ENCODE results near the gene SDCBP2.

The SDCBP2 gene

DNA sequence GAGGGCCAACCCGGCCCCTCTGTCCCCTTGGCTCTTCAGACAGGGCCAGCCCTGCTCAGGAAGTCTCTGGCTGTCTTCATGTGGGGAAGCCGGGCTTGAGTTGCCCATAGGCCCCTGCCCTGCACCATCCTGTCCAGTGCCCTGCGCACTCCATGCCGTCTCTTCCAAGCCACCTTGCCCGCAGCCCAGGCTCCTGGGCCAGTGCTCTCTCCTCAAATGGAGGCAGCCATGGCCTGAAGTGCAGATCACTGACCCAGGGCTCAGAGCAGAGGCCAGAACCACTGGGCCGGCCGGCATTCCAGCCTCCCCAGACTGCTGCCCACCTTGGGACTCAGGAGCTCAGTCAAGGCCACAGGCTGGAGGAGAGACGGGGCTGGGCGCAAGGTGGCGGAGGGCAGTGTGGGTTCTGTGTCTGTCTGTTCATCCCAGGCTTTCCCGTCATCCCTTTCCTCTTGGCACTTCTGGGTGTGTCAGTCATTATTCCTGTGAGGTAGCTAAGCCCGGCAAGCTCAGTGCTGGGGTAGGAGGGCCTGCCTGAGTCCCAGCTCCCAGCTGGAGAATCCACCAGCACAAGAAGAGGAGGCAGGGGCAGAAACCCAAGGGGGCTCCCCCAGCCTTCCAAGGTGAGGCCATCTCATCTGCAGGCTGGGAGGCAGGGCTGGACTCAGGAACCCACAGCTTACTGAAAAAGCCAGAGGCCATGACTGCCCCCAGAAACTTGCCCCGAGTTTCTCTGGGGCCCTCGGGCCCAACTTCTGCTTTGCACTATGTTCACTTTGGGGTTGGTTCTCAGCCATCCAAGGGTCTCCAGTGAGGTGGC is 22.4 kb downstream of the SDCBP2 start:
- Histone ChIP-seq H3K4me1 (ENCODE audit: control insufficient read depth, insufficient read depth, low read length, poor library complexity, severe bottlenecking) (no peaks in the 10 kb centered on the region), H3K9me3 (ENCODE audit: control insufficient read depth, low read length) (no peaks in the 10 kb centered on the region), H3K36me3 (ENCODE audit: control insufficient read depth, insufficient read depth, low read length) (peaks cover 9% of the 10 kb centered on the region), H3K4me3 (ENCODE audit: insufficient read depth, low read depth, low read length, poor library complexity, severe bottlenecking) (no peak overlapping the region), H3K27ac (ENCODE audit: insufficient read depth, low read length, poor library complexity, severe bottlenecking) (no peak overlapping the region), H3K27me3 (replicated peaks; ENCODE audit: control insufficient read depth, insufficient read depth, low read length, poor library complexity, severe bottlenecking) (no peaks in the 10 kb centered on the region)
- DNase-seq = no peak

GRCh38 chr20:1305712-1306111 is 23.2 kb downstream of the SDCBP2 start:
- DNase-seq = no peak
- H3K27me3 ChIP-seq (replicated peaks; ENCODE audit: control insufficient read depth, insufficient read depth, low read length, poor library complexity, severe bottlenecking) = no peaks in the 10 kb centered on the region
- H3K9me3 ChIP-seq (ENCODE audit: control insufficient read depth, low read length) = no peaks in the 10 kb centered on the region
- H3K4me1 ChIP-seq (ENCODE audit: control insufficient read depth, insufficient read depth, low read length, poor library complexity, severe bottlenecking) = peaks cover 7% of the 10 kb centered on the region
- H3K4me3 ChIP-seq (ENCODE audit: insufficient read depth, low read depth, low read length, poor library complexity, severe bottlenecking) = no peak overlapping the region
- no peak overlapping the region for H3K27ac ChIP-seq (ENCODE audit: insufficient read depth, low read length, poor library complexity, severe bottlenecking)
- H3K36me3 ChIP-seq (ENCODE audit: control insufficient read depth, insufficient read depth, low read length) = peaks cover 9% of the 10 kb centered on the region

DNA sequence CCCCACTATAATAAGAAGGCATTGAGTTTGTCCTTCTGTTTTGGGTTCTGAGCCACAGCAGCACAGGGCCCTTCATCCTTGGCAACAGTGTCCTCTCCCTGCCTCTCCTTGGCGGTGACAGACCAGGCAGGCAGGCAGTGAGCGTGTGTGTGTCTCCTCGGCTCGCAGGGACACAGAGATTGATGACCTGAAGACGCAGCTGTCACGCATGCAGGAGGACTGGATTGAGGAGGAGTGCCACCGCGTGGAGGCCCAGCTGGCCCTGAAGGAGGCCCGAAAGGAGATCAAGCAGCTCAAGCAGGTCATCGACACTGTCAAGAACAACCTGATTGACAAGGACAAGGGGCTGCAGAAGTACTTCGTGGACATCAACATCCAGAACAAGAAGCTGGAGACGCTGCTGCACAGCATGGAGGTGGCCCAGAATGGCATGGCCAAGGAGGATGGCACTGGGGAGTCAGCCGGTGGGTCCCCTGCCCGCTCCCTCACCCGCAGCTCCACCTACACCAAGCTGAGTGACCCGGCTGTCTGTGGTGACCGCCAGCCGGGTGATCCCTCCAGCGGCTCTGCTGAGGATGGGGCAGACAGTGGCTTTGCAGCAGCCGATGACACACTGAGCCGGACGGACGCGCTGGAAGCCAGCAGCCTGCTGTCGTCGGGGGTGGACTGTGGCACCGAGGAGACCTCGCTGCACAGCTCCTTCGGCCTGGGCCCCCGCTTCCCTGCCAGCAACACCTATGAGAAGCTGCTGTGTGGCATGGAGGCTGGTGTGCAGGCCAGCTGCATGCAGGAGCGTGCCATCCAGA is 24.0 kb downstream of the SDCBP2 start:
- H3K27me3 ChIP-seq (replicated peaks; ENCODE audit: control insufficient read depth, insufficient read depth, low read length, poor library complexity, severe bottlenecking) = no peaks in the 10 kb centered on the region
- no peak overlapping the region for H3K4me3 ChIP-seq (ENCODE audit: insufficient read depth, low read depth, low read length, poor library complexity, severe bottlenecking)
- peaks cover 9% of the 10 kb centered on the region for H3K36me3 ChIP-seq (ENCODE audit: control insufficient read depth, insufficient read depth, low read length)
- no peak for DNase-seq
- no peaks in the 10 kb centered on the region for H3K9me3 ChIP-seq (ENCODE audit: control insufficient read depth, low read length)
- no peak overlapping the region for H3K27ac ChIP-seq (ENCODE audit: insufficient read depth, low read length, poor library complexity, severe bottlenecking)
- peaks cover 15% of the 10 kb centered on the region for H3K4me1 ChIP-seq (ENCODE audit: control insufficient read depth, insufficient read depth, low read length, poor library complexity, severe bottlenecking)

DNA sequence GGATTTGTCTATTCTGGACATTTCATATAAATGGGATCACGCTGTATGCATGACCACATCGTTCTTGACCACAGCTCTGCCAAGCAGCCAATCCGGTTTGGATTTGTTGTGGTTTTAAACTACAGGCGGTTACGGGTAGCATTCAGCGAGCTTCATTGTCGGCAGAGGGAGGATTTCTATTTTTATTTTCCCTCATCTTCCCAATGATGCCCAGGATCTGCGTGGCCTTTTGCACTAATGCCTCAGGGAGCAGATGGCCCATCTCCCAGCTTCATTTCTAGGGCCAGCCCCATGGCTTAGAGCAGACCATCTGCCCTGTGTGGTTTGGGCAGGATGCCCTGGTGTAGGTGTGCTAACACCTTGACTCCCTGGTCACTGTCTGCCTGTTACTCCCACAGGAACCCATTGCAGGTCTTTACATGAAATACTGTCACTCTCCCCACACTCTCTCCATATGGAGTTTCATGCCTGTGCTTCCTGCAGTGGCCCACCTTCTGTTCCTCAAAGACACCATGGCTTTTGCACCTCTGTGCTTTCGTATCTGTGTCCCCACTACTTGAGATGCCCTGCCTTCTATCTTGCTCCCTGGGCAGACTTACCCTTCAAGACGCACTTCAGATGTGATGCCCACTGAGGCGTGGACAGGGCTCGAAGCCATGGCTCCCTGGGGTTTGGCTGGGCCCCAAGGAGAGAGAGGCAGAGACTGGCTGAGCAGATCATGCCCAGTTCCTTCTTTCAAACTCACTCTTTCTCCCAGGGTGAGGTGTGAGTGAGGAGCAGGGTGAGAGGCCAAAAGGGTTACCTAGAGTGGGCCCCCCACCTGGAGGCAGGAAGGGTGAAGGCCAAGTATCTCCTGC is 26.0 kb downstream of the SDCBP2 start:
- no peaks in the 10 kb centered on the region for H3K27me3 ChIP-seq (replicated peaks; ENCODE audit: control insufficient read depth, insufficient read depth, low read length, poor library complexity, severe bottlenecking)
- no peak overlapping the region for H3K4me3 ChIP-seq (ENCODE audit: insufficient read depth, low read depth, low read length, poor library complexity, severe bottlenecking)
- peaks cover 9% of the 10 kb centered on the region for H3K36me3 ChIP-seq (ENCODE audit: control insufficient read depth, insufficient read depth, low read length)
- peaks cover 16% of the 10 kb centered on the region for H3K4me1 ChIP-seq (ENCODE audit: control insufficient read depth, insufficient read depth, low read length, poor library complexity, severe bottlenecking)
- no peak overlapping the region for H3K27ac ChIP-seq (ENCODE audit: insufficient read depth, low read length, poor library complexity, severe bottlenecking)
- H3K9me3 ChIP-seq (ENCODE audit: control insufficient read depth, low read length) = no peaks in the 10 kb centered on the region
- DNase-seq = no peak

DNA sequence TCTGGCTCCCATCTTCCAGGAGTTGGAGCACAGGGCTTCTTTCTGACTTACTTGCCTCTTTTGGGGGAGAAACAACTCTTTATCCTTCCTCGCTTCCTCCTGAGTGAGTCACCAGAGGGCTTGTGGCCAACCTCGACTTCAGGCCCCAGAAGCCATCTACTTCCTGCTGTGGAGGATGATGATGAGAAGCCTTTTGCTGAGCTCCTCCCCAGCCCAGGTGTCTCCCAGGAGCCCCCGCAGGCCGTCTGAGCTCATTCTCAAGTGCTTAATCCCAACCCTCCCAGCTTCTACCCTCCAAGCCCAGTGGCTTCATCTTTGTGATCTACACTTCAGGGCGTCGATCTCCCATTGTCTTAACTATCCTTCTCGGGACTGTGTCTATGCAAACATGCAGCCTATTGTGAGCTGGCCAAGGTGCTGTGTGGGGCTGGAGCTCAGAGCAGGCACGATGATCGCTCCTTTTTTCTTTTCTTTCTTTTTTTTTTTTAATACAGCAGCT is 27.9 kb downstream of the SDCBP2 start:
- Histone ChIP-seq H3K4me3 (ENCODE audit: insufficient read depth, low read depth, low read length, poor library complexity, severe bottlenecking) (no peak overlapping the region), H3K36me3 (ENCODE audit: control insufficient read depth, insufficient read depth, low read length) (peaks cover 9% of the 10 kb centered on the region), H3K27me3 (replicated peaks; ENCODE audit: control insufficient read depth, insufficient read depth, low read length, poor library complexity, severe bottlenecking) (no peaks in the 10 kb centered on the region), H3K4me1 (ENCODE audit: control insufficient read depth, insufficient read depth, low read length, poor library complexity, severe bottlenecking) (peaks cover 16% of the 10 kb centered on the region), H3K9me3 (ENCODE audit: control insufficient read depth, low read length) (no peaks in the 10 kb centered on the region), H3K27ac (ENCODE audit: insufficient read depth, low read length, poor library complexity, severe bottlenecking) (no peak overlapping the region)
- DNase-seq = no peak

DNA sequence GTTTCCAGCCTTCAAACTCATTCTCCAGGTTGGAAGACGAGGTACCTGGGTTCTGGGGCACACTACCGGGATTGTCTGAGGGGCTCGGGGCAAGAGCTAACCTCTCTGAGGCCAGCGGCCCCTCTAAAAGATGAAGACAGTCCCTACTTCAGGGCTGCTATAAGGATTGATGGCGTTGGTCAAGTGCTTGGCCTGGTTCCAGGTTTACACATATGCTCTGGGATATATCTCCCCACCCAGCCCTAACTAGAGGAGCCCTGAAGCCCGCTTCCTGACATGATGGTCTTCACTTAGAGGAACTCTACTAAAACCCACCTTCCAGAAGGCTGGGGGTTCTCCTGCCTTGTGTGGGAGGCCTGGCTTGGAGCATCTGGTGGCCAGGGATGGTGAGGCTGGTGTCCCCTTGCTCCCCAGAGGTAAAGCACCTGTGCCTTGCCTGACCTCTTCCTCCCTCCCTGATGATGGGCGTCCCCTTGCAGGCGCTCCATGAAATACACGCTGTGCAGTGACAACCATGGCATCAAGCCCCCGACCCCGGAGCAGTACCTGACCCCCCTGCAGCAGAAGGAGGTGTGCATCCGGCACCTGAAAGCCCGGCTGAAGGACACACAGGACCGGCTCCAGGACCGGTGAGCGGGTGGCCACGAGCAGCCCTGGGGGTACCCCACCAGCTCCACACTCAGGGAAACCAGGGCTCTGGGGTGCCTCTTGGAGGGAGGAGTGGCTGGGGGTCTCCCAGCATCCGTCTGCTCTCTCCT is 28.7 kb downstream of the SDCBP2 start:
- Histone ChIP-seq H3K9me3 (ENCODE audit: control insufficient read depth, low read length) (no peaks in the 10 kb centered on the region), H3K27ac (ENCODE audit: insufficient read depth, low read length, poor library complexity, severe bottlenecking) (no peak overlapping the region), H3K27me3 (replicated peaks; ENCODE audit: control insufficient read depth, insufficient read depth, low read length, poor library complexity, severe bottlenecking) (no peaks in the 10 kb centered on the region), H3K36me3 (ENCODE audit: control insufficient read depth, insufficient read depth, low read length) (peaks cover 7% of the 10 kb centered on the region), H3K4me3 (ENCODE audit: insufficient read depth, low read depth, low read length, poor library complexity, severe bottlenecking) (no peak overlapping the region), H3K4me1 (ENCODE audit: control insufficient read depth, insufficient read depth, low read length, poor library complexity, severe bottlenecking) (peaks cover 16% of the 10 kb centered on the region)
- no peak for DNase-seq

DNA sequence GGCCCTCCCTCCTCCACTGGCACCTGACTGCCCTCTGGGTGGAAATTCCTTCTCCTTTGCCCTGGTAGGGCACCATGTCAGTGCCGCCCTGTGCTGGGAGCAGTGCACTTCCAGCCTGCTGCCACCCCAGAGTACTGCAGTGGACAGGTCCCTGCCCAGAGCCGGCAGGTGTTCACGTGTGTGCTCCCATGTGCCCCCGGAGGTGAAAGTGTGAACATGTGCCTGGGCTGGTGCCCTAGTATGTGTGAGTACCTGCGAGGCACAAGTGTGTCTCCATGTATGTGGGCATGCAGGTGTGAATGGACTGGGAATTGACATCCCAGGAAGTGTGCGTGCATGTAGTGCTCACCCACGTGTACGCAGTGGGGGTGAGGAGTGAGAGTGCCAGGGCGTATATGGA is 29.4 kb downstream of the SDCBP2 start:
- Histone ChIP-seq H3K36me3 (ENCODE audit: control insufficient read depth, insufficient read depth, low read length) (peaks cover 3% of the 10 kb centered on the region), H3K4me1 (ENCODE audit: control insufficient read depth, insufficient read depth, low read length, poor library complexity, severe bottlenecking) (peaks cover 16% of the 10 kb centered on the region), H3K27me3 (replicated peaks; ENCODE audit: control insufficient read depth, insufficient read depth, low read length, poor library complexity, severe bottlenecking) (no peaks in the 10 kb centered on the region), H3K27ac (ENCODE audit: insufficient read depth, low read length, poor library complexity, severe bottlenecking) (no peak overlapping the region), H3K4me3 (ENCODE audit: insufficient read depth, low read depth, low read length, poor library complexity, severe bottlenecking) (no peak overlapping the region), H3K9me3 (ENCODE audit: control insufficient read depth, low read length) (no peaks in the 10 kb centered on the region)
- DNase-seq = no peak

- H3K27ac ChIP-seq (ENCODE audit: insufficient read depth, low read length, poor library complexity, severe bottlenecking) = no peak overlapping the region
- no peaks in the 10 kb centered on the region for H3K36me3 ChIP-seq (ENCODE audit: control insufficient read depth, insufficient read depth, low read length)
- H3K27me3 ChIP-seq (replicated peaks; ENCODE audit: control insufficient read depth, insufficient read depth, low read length, poor library complexity, severe bottlenecking) = no peaks in the 10 kb centered on the region
- no peaks in the 10 kb centered on the region for H3K9me3 ChIP-seq (ENCODE audit: control insufficient read depth, low read length)
- no peak overlapping the region for H3K4me3 ChIP-seq (ENCODE audit: insufficient read depth, low read depth, low read length, poor library complexity, severe bottlenecking)
- DNase-seq = no peak
- peaks cover 16% of the 10 kb centered on the region for H3K4me1 ChIP-seq (ENCODE audit: control insufficient read depth, insufficient read depth, low read length, poor library complexity, severe bottlenecking)
Measured at GRCh38 chr20:1298888-1299511, 29.9 kb downstream of the SDCBP2 start.

GRCh38 chr20:1298166-1298565 is 30.8 kb downstream of the SDCBP2 start:
- peaks cover 16% of the 10 kb centered on the region for H3K4me1 ChIP-seq (ENCODE audit: control insufficient read depth, insufficient read depth, low read length, poor library complexity, severe bottlenecking)
- H3K4me3 ChIP-seq (ENCODE audit: insufficient read depth, low read depth, low read length, poor library complexity, severe bottlenecking) = no peak overlapping the region
- no peaks in the 10 kb centered on the region for H3K9me3 ChIP-seq (ENCODE audit: control insufficient read depth, low read length)
- no peaks in the 10 kb centered on the region for H3K36me3 ChIP-seq (ENCODE audit: control insufficient read depth, insufficient read depth, low read length)
- no peak overlapping the region for H3K27ac ChIP-seq (ENCODE audit: insufficient read depth, low read length, poor library complexity, severe bottlenecking)
- no peak for DNase-seq
- no peaks in the 10 kb centered on the region for H3K27me3 ChIP-seq (replicated peaks; ENCODE audit: control insufficient read depth, insufficient read depth, low read length, poor library complexity, severe bottlenecking)
